Endodermal cell (in vitro differentiated cells): Measurements from ENCODE around the gene SLC38A2. TPM values are rescaled to one million over a fixed set of nuclear protein-coding genes. Genes with fewer than 3 reads are reported as not detected.

ENCODE experiments used
- DNase-seq: peaks from one replicate; pipeline ENCODE4 v3.0.0-alpha.2; 2017
- H3K27ac ChIP-seq: 2 replicates; pipeline ENCODE4 v1.5.1; 2013; ENCODE audit warnings: mild to moderate bottlenecking, low read depth, low read length, moderate library complexity
- H3K27me3 ChIP-seq: 2 replicates; pipeline ENCODE4 v1.6.1; 2013; ENCODE audit warnings: mild to moderate bottlenecking, low read length, moderate library complexity; ENCODE audit not compliant: insufficient read depth, control insufficient read depth, poor library complexity, severe bottlenecking
- H3K36me3 ChIP-seq: 2 replicates; pipeline ENCODE4 v1.7.0; 2013; ENCODE audit warnings: mild to moderate bottlenecking, low read length, moderate library complexity; ENCODE audit not compliant: control insufficient read depth, insufficient read depth
- H3K4me1 ChIP-seq: one replicate; pipeline ENCODE4 v1.7.0; 2013; ENCODE audit warnings: low read length; ENCODE audit not compliant: control insufficient read depth, insufficient read depth
- H3K4me3 ChIP-seq: 2 replicates; pipeline ENCODE4 v1.5.1; 2013; ENCODE audit warnings: mild to moderate bottlenecking, low read length, moderate library complexity
- H3K9ac ChIP-seq: 2 replicates; pipeline ENCODE4 v1.6.1; 2013; ENCODE audit warnings: mild to moderate bottlenecking, low read length, moderate library complexity; ENCODE audit not compliant: poor library complexity, severe bottlenecking; ENCODE audit errors: extremely low read depth
- H3K9me3 ChIP-seq: 2 replicates; pipeline ENCODE4 v1.6.1; 2013; ENCODE audit warnings: mild to moderate bottlenecking, low read length, moderate library complexity; ENCODE audit not compliant: control insufficient read depth
- H3K27ac Mint-ChIP-seq: 2 replicates; pipeline ENCODE4 v1.8.0; 2020; ENCODE audit warnings: mixed read lengths
- H3K27me3 Mint-ChIP-seq: 2 replicates; pipeline ENCODE4 v1.8.0; 2021; ENCODE audit warnings: mild to moderate bottlenecking, mixed read lengths; ENCODE audit not compliant: insufficient read depth
- H3K36me3 Mint-ChIP-seq: 2 replicates; pipeline ENCODE4 v1.8.0; 2020; ENCODE audit warnings: low read depth, mixed read lengths
- H3K4me1 Mint-ChIP-seq: 2 replicates; pipeline ENCODE4 v1.8.0; 2020; ENCODE audit warnings: mixed read lengths
- H3K4me3 Mint-ChIP-seq: 2 replicates; pipeline ENCODE4 v1.8.0; 2020; ENCODE audit warnings: mild to moderate bottlenecking, moderate library complexity, mixed read lengths
- H3K9me3 Mint-ChIP-seq: 2 replicates; pipeline ENCODE4 v1.8.0; 2020; ENCODE audit warnings: mild to moderate bottlenecking, mixed read lengths
- WGBS, 2 experiments: methylation state at CpG; one replicate each; pipeline versions ENCODE4 v1.1.5 to v1.1.7; 2013; ENCODE audit warnings: missing lambda C conversion rate in 2 of 2, mixed read lengths in 1 of 2; ENCODE audit not compliant: insufficient coverage in 1 of 2, insufficient read length in 1 of 2; 5-methylcytosine and 5-hydroxymethylcytosine counted together
- total RNA-seq, 2 donors: library from RNA; stranded (reverse); fragmentation: NEBNext Ultra II Directional in 1 of 2; extraction: Animal tissue kit (Norgen Biotek cat#: 25700) in 1 of 2; gene quantifications; 2 replicates in 1 of 2; 3 replicates in 1 of 2; pipeline ENCODE4 v1.2.1, GENCODE V29; 2021
- TF ChIP-seq, protein P1 (sequence below): fragments of 200-600 bp; sonication (generic); conservative IDR thresholded peaks from 2 replicates; pipeline ENCODE4 v1.5.0; 2021; ENCODE audit warnings: antibody characterized with exemption, mild to moderate bottlenecking

The SLC38A2 gene
- total RNA-seq, 2 donors from 2014 or later = 156 to 230 TPM

DNA sequence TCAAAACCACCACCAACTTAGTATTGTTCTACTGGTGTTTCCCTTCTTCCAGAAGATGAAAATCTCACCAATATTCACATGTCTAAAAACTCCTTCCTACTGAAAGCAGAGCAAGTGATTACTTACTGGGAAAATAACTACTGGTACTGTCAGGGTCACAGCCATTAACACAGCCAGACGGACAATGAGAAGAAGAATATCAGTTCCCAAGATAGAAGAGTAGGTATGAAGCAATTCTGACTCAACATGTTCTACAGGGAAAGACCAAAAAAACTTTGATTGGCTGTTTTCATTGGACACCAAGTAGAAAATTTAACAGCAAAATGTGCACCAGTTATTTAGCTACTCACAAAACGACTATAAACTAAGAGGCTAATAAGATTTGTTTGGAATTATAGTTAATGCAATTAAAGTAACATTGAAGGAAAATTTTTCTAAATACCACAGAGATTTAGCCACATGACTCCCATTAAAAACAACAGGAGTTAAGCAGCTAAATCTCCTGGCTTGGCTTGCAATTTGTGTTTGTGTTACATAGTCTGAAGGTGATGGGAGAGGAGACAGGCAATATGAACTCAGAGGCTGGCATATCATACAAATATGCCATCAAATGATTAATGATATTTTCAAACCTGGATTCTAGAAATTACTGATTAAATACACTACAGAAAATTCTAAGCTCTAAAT is 9.5 kb downstream of the SLC38A2 start:
- TF ChIP-seq, protein P1, sequence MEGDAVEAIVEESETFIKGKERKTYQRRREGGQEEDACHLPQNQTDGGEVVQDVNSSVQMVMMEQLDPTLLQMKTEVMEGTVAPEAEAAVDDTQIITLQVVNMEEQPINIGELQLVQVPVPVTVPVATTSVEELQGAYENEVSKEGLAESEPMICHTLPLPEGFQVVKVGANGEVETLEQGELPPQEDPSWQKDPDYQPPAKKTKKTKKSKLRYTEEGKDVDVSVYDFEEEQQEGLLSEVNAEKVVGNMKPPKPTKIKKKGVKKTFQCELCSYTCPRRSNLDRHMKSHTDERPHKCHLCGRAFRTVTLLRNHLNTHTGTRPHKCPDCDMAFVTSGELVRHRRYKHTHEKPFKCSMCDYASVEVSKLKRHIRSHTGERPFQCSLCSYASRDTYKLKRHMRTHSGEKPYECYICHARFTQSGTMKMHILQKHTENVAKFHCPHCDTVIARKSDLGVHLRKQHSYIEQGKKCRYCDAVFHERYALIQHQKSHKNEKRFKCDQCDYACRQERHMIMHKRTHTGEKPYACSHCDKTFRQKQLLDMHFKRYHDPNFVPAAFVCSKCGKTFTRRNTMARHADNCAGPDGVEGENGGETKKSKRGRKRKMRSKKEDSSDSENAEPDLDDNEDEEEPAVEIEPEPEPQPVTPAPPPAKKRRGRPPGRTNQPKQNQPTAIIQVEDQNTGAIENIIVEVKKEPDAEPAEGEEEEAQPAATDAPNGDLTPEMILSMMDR = no peak
- Histone ChIP-seq H3K9ac (no peak overlapping the region), H3K27me3 (no peaks in the 10 kb centered on the region), H3K36me3 (peaks cover 97% of the 10 kb centered on the region), H3K4me1 (peaks cover 14% of the 10 kb centered on the region), H3K9me3 (no peaks in the 10 kb centered on the region), H3K27ac (no peak overlapping the region), H3K4me3 (no peak overlapping the region)
- H3K4me3 Mint-ChIP-seq = no peak overlapping the region
- DNase-seq = no peak
- H3K36me3 Mint-ChIP-seq = peaks cover 88% of the 10 kb centered on the region
- 83 to 92% methylated on average over 1 of the region's 2 CpGs for WGBS, 2 experiments
- no peaks in the 10 kb centered on the region for H3K9me3 Mint-ChIP-seq
- peaks cover 13% of the 10 kb centered on the region for H3K4me1 Mint-ChIP-seq
- no peak overlapping the region for H3K27ac Mint-ChIP-seq
- H3K27me3 Mint-ChIP-seq = no peaks in the 10 kb centered on the region

DNA sequence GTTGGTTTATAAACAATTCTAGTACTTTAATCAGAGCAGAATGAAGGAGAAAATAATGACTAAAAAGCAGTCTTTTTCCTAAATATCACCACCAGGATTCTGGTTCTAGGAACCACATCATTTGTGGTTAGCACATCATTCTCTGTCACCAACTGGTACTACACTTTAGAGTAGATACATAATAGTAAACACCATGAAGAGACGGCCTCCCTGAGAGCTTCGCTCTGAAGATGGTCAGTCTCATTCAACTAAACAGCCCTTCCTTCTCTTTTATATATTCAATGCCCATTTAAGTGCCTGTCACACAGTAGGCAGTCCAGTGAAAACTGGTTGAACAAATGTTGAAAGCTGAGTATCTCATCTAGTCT is 10.9 kb downstream of the SLC38A2 start:
- no peaks in the 10 kb centered on the region for H3K27me3 Mint-ChIP-seq
- Histone ChIP-seq H3K4me3 (no peak overlapping the region), H3K4me1 (peaks cover 5% of the 10 kb centered on the region), H3K27me3 (no peaks in the 10 kb centered on the region), H3K36me3 (peaks cover 83% of the 10 kb centered on the region), H3K9ac (no peak overlapping the region), H3K27ac (no peak overlapping the region), H3K9me3 (no peaks in the 10 kb centered on the region)
- DNase-seq = no peak
- H3K4me1 Mint-ChIP-seq = peaks cover 2% of the 10 kb centered on the region
- no peak overlapping the region for H3K27ac Mint-ChIP-seq
- WGBS, 2 experiments = 94% methylated on average over 2 of the region's 2 CpGs; no CpG with 5 or more reads in 1 of the 2 experiments
- H3K36me3 Mint-ChIP-seq = peaks cover 74% of the 10 kb centered on the region
- TF ChIP-seq, protein P1 = no peak
- H3K4me3 Mint-ChIP-seq = no peak overlapping the region
- no peaks in the 10 kb centered on the region for H3K9me3 Mint-ChIP-seq

GRCh38 chr12:46360908-46361666 is 11.5 kb downstream of the SLC38A2 start:
- Histone ChIP-seq H3K9me3 (no peaks in the 10 kb centered on the region), H3K4me3 (no peak overlapping the region), H3K4me1 (peaks cover 2% of the 10 kb centered on the region), H3K9ac (no peak overlapping the region), H3K36me3 (peaks cover 78% of the 10 kb centered on the region), H3K27ac (no peak overlapping the region), H3K27me3 (no peaks in the 10 kb centered on the region)
- 100% methylated on average over 1 to 2 of the region's 2 CpGs for WGBS, 2 experiments
- Mint-ChIP-seq H3K9me3 (no peaks in the 10 kb centered on the region), H3K4me1 (peaks cover 2% of the 10 kb centered on the region), H3K4me3 (no peak overlapping the region), H3K36me3 (peaks cover 68% of the 10 kb centered on the region), H3K27me3 (no peaks in the 10 kb centered on the region), H3K27ac (no peak overlapping the region)
- TF ChIP-seq, protein P1 = no peak
- no peak for DNase-seq
